ENCODE data around the gene SARS1.

SARS1 gene

GRCh38 chr1:109258481-109259466 is 45.1 kb downstream of the SARS1 start:
- H3K27me3 ChIP-seq (replicated peaks): no peaks in the 10 kb centered on the region
- TF ChIP-seq CTCF (IDR thresholded peaks at IDR 0.05; ENCODE audit: low read depth, low read length, missing control alignments): no peak
- H3K27ac ChIP-seq: no peak overlapping the region
- no peak for DNase-seq
- in situ Hi-C loops (cut with HindIII; ENCODE audit: low pct_ligation_motif_present, low sequenced_read_pairs): no loop called here
- no peaks in the 10 kb centered on the region for H3K36me3 ChIP-seq (replicated peaks)
- H3K4me3 ChIP-seq (ENCODE audit: low read depth, low read length): no peak overlapping the region

- in situ Hi-C loops (cut with HindIII; ENCODE audit: low pct_ligation_motif_present, low sequenced_read_pairs): no loop called here
- no peak for DNase-seq
- TF ChIP-seq CTCF (IDR thresholded peaks at IDR 0.05; ENCODE audit: low read depth, low read length, missing control alignments): no peak
- H3K27me3 ChIP-seq (replicated peaks): no peaks in the 10 kb centered on the region
- no peak overlapping the region for H3K4me3 ChIP-seq (ENCODE audit: low read depth, low read length)
- H3K36me3 ChIP-seq (replicated peaks): no peaks in the 10 kb centered on the region
- no peak overlapping the region for H3K27ac ChIP-seq
Observed at GRCh38 chr1:109259674-109260557, 46.2 kb downstream of the SARS1 start.

- in situ Hi-C loops (cut with HindIII; ENCODE audit: low pct_ligation_motif_present, low sequenced_read_pairs): no loop called here
- no peaks in the 10 kb centered on the region for H3K36me3 ChIP-seq (replicated peaks)
- no peak overlapping the region for H3K27ac ChIP-seq
- H3K4me3 ChIP-seq (ENCODE audit: low read depth, low read length): no peak overlapping the region
- no peaks in the 10 kb centered on the region for H3K27me3 ChIP-seq (replicated peaks)
- no peak for DNase-seq
- TF ChIP-seq CTCF (IDR thresholded peaks at IDR 0.05; ENCODE audit: low read depth, low read length, missing control alignments): no peak
Observed at GRCh38 chr1:109261006-109261405, 47.3 kb downstream of the SARS1 start.

GRCh38 chr1:109261578-109261977 is 47.9 kb downstream of the SARS1 start:
- Histone ChIP-seq H3K27ac (no peak overlapping the region), H3K4me3 (ENCODE audit: low read depth, low read length) (no peak overlapping the region), H3K27me3 (replicated peaks) (no peaks in the 10 kb centered on the region), H3K36me3 (replicated peaks) (no peaks in the 10 kb centered on the region)
- DNase-seq: no peak
- TF ChIP-seq CTCF (IDR thresholded peaks at IDR 0.05; ENCODE audit: low read depth, low read length, missing control alignments): no peak
- in situ Hi-C loops (cut with HindIII; ENCODE audit: low pct_ligation_motif_present, low sequenced_read_pairs): no loop called here

GRCh38 chr1:109262231-109263055 is 48.7 kb downstream of the SARS1 start:
- Histone ChIP-seq H3K27ac (no peak overlapping the region), H3K4me3 (ENCODE audit: low read depth, low read length) (no peak overlapping the region), H3K27me3 (replicated peaks) (no peaks in the 10 kb centered on the region), H3K36me3 (replicated peaks) (no peaks in the 10 kb centered on the region)
- TF ChIP-seq CTCF (IDR thresholded peaks at IDR 0.05; ENCODE audit: low read depth, low read length, missing control alignments): no peak
- no peak for DNase-seq
- in situ Hi-C loops (cut with HindIII; ENCODE audit: low pct_ligation_motif_present, low sequenced_read_pairs): no loop called here

Measured in brain microvascular endothelial cell (primary cell).